Fibroblast of skin of right biceps (primary cell): ENCODE measurements around the gene SOHLH2.
A peak's percentile ranks its signal among the peaks of the same experiment; 100 is the strongest.

Experiments used
- DNase-seq: peaks from one replicate; pipeline ENCODE4 v3.0.0-alpha.2; 2013

The SOHLH2 gene

DNA sequence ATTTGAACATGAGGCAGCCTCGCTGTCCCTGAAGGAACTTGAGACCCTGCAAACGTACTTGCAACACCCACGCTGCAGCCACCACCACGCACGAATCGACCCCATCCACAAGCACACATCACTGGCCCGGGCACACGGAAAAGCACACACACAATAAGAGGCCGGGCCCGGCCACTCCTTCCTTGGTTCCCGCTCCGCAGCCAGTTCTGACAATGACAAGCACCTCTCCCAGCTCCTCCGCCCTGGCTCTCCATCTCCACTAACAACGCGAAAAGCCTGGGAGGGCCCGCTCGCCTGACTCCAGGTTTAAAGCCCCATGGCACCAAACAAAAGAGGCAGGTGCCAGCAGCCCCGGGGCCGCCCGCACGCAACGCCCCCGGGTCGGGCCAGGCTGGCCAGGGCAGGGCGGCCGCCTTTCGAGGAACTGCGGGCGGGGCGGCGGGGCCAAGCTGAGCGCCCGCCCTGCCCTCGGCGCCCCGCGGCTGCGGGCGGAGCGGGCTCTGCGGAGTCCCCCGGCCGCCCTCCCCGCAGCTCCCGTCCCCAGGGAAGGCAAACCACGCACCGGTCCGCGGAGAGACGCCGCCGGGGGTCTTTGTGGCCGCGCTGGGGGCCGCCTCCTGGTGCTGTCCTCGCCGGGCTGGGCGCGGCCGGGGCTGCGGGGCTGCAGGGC lies 83.7 kb downstream of the SOHLH2 start:
- DNase-seq: peak; percentile 12

DNA sequence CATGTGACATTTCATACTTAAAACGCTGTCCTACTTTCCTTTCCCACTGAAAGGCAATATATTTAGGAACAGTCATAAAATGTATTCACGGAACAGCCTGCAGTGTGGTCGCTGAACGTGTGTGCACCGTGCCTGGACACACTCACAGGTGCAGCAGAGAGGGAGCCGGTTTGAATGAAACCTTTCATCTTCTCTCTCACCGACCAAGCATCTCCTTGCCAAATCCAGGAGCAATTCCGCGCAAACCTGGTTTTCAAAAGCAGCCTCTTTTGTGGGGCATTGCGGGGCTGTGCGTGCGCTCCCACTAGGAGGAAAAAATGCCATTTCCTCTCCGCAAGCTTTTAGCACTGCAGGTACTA lies 84.2 kb downstream of the SOHLH2 start:
- no peak for DNase-seq

DNA sequence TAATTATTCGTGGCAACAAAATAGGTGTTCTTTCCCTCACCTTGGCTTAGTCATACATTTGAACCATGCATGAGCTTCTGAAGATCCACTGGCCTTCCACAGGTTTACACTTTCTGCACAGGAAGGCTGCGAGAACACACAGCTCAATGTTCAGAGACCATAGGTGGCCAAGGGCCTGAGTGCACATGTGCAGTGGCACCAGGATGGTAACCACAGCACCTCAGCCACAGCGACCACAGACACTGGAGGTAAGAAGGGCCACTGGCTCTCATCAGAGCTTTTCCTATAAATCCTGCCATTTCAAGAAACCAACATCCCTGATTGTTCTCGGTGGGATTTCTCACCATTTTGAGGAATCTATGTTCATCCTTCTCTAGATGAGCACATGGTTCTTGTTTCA lies 84.8 kb downstream of the SOHLH2 start:
- no peak for DNase-seq

DNA sequence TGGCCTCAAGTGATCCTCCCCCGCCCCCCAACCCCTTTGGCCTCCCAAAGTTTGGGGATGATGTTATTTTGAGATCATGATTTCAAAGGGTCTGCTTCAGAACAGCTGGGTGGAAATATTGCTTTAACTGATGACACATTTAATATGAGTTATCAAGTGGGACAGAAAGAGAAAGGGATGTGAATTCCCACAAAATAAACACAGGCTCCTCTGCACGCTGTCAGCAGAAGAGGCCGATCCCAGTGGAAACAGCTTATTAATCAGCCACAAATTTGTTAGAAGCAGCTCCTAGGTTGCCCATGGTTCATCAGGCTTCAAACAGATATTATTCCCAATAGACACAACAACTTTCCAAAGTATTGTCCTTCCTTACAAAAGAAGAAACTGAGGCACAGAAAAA lies 87.9 kb downstream of the SOHLH2 start:
- no peak for DNase-seq

DNA sequence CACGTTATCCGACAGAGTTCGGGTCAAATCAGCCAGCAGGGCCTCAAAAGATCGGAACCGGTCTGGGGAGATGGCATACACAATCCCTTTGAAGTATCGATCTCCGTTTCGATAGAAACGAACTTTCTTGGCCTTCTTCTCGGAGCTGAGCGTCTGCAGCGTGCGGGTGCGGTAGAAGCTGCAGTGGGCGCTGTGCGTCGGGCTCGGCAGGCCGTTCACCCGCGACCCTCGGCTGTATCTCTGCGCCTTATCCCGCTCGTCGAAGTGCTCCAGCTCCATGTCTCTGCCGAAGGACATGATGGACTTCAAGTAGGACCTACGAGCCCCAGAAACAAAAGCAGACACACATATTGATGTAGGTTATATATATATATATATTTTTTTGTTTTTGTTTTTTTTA lies 88.5 kb downstream of the SOHLH2 start:
- no peak for DNase-seq

DNA sequence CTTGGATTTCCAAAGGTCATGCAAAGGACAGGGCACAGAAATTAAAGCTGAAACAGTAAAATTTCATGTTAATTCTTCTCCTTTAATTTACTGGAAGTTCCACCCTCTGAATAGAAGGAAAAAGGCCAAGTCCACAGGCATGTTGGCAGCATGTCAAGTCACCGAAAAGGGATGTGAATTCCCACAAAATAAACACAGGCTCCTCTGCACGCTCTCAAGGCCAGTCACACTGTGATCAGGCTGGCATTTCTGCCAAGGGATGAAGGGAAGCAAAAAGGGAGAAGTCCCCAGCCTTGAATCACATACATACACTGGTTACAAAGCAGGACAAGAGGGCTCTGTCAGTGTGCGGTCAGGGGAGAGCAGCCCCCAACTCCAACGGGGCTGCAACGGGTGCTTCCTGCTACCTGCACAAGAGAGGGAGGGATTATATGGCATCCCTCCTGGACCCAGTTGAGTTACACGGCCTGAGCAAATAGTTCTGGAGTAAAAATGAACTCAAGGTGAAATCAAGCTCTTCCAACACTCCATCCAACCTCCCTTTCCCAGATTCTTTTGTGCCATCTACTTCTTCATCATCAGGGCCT lies 90.0 kb downstream of the SOHLH2 start:
- peak; percentile 77 for DNase-seq
